Activated T-helper 2 cell treated with anti-CD3 and anti-CD28 coated beads, Interferon-gamma antibody, Interleukin-2, Interleukin-4, amounts not matched to agents 10 μg/mL and 5 μg/mL and 100 μg/mL, durations not matched to agents 14 hours and 24 hours and 36 hours (primary cell): Measurements from ENCODE around the gene RGL3. TPM values are rescaled to one million over a fixed set of nuclear protein-coding genes. Genes with fewer than 3 reads are reported as not detected.
"Not testable (repeated sequence)": the region's sequence is repeated elsewhere in the genome, so short reads cannot be mapped to it uniquely, and the experiment has no call there.

Experiments
- DNase-seq: peaks from one replicate; pipeline ENCODE4 v3.0.0; 2021; ENCODE audit warnings: low spot score
- H3K27ac Mint-ChIP-seq: one replicate; pipeline ENCODE4 v1.8.0; 2021; ENCODE audit warnings: mixed read lengths
- H3K27me3 Mint-ChIP-seq: one replicate; pipeline ENCODE4 v1.8.0; 2021; ENCODE audit warnings: low read depth, mixed read lengths
- H3K36me3 Mint-ChIP-seq: one replicate; pipeline ENCODE4 v1.8.0; 2021; ENCODE audit warnings: low read depth, mixed read lengths
- H3K4me1 Mint-ChIP-seq: one replicate; pipeline ENCODE4 v1.8.0; 2021; ENCODE audit warnings: low read depth, mixed read lengths
- H3K4me3 Mint-ChIP-seq: one replicate; pipeline ENCODE4 v1.8.0; 2021; ENCODE audit warnings: low read depth, mild to moderate bottlenecking, moderate library complexity, mixed read lengths
- H3K9me3 Mint-ChIP-seq: one replicate; pipeline ENCODE4 v1.8.0; 2021; ENCODE audit warnings: mixed read lengths
- intact Hi-C: fragments of 100-400 bp; cut with micrococcal nuclease; formaldehyde crosslinking; loops from one replicate; pipeline ENCODE4 v1.15.1; 2023
- total RNA-seq: library from RNA; stranded (reverse); gene quantifications from 2 replicates; pipeline ENCODE4 v1.2.3, GENCODE V29; 2022

RGL3 gene
- total RNA-seq, 1 donor from 2014 or later: not detected

DNA sequence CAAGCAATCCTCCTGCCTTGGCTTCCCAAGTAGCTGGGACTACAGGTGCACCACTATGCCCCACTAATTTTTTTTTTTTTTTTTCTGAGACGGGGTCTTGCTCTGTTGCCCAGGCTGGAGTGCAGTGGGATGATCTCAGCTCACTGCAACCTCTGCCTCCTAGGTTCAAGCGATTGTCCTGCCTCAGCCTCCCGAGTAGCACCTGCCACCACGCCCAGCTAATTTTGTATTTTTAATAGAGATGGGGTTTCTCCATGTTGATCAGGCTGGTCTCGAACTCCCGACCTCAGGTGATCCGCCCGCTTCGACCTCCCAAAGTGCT, 36.1 kb upstream of the RGL3 start:
- intact Hi-C loops, H3K9me3 Mint-ChIP-seq, H3K27me3 Mint-ChIP-seq, H3K36me3 Mint-ChIP-seq, H3K4me3 Mint-ChIP-seq, DNase-seq, H3K27ac Mint-ChIP-seq, H3K4me1 Mint-ChIP-seq: not testable (repeated sequence)

DNA sequence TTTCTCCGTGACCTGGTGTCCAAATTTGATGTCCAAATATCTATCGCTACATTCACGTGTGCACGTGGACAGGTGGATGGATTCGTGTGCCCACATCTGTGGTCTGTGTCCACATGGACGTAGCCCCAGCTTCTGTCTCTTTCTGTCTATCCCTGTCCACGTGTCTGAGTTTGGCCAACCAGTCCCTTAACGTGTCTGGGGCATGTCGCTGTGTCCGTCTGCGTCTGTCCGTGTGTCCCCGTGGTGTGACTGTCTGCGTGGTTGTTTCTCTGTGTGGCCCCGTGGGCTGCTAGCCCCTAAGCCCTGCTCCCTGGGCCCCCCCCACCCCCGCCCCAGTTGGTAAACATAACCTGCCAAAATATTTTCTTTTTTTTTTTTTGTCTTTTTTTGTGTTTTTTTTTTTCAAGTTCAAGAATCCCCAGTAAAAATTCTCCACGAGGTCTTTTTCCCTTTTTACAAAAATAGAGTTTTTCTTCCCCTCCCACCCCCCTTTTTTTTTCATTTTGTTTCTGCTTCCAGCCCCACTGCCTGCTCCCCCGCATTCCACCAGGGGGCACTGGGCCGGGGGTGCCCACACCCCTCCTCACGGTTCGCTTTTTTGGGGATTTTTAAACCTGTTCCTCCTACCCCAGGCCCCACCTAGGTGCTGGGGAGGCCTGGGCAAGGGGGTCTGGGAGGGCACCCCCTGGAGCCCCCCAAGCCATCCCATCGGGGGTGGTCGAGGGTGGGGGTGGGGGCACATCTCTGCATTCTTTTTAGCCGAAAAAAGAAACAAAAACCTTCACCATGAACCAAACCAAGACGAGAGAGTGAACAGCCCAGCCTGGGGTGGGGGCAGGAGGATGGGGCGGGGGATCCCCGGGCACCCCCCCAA, 34.6 kb upstream of the RGL3 start:
- no peak overlapping the region for H3K27ac Mint-ChIP-seq
- H3K36me3 Mint-ChIP-seq: peaks cover 6% of the 10 kb centered on the region
- H3K27me3 Mint-ChIP-seq: no peaks in the 10 kb centered on the region
- intact Hi-C loops: no loop called here
- H3K4me1 Mint-ChIP-seq: no peaks in the 10 kb centered on the region
- H3K4me3 Mint-ChIP-seq: no peak overlapping the region
- no peak for DNase-seq
- H3K9me3 Mint-ChIP-seq: no peaks in the 10 kb centered on the region

DNA sequence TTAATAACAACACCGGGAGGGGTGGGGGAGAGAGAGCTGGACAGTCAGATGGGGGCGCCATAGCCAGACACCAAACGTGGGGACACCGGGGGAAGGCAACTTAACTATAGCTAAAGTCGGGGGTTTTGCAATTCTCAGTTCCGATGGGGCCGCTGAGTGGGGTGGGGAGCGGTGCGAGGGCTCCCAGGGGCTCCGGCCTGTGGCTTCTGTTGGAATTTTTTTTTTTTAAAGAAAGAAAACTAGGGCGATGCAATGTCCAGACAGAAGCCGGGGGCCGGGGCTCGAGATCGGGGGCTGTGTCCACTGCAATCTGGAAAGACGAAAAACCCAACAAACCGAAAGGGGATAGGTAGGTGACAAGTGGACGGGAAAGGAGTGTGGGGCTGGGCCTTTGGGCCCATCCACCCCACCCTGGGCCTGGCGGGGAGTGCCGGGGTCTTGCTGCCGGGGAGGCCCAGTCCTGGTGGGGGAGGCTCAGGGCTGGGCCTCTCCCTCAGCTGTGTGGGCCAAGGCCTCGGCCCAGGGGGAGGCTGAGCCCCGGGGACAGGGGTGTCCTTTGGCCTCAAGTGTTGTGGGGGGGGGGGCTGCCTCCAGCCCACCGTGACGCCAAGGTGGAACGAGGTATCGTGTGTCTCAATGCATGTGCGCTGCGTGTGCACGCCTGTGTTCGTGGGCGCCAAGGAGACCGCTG, 33.7 kb upstream of the RGL3 start:
- intact Hi-C loops: no loop called here
- Mint-ChIP-seq H3K36me3 (peaks cover 6% of the 10 kb centered on the region), H3K27ac (no peak overlapping the region), H3K4me1 (no peaks in the 10 kb centered on the region), H3K9me3 (no peaks in the 10 kb centered on the region), H3K4me3 (no peak overlapping the region), H3K27me3 (no peaks in the 10 kb centered on the region)
- DNase-seq: no peak

DNA sequence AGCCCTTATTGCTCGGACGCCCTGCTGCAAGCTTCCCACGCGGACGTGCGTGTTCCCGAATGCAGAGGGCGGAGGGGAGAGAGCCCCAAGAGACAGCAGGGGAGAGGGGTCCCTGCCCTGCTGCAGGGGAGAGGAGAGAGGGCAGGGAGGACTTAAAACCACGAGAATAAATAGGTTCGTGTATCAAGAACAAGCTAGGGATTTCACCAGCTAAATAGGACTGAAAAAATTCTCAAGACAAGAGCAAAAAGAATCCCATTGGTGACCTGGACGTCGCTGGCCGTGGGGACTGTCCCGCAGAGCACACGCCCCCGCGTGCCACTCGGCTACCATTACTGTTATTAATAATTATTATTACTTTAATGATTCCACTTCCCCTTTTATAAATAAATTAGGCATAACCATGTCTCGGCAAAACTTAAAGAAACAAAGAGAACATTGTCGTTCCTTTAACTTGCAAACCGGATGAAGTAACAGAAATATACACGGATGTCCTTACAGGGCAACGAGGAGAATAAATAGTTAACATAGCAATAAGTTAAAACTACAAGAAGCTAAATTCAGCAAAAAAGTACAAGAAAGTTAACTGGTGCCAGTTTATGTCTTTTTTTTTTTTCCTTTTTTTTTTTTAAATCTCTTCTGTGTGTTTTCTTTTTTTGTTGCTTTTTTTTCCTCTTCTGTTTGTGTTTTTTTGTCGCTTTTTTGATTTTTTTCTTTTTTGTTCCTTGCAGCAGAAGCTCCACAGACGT, 32.9 kb upstream of the RGL3 start:
- H3K27ac Mint-ChIP-seq: no peak overlapping the region
- intact Hi-C loops: no loop called here
- H3K36me3 Mint-ChIP-seq: peaks cover 6% of the 10 kb centered on the region
- no peaks in the 10 kb centered on the region for H3K4me1 Mint-ChIP-seq
- H3K9me3 Mint-ChIP-seq: no peaks in the 10 kb centered on the region
- no peak for DNase-seq
- no peak overlapping the region for H3K4me3 Mint-ChIP-seq
- no peaks in the 10 kb centered on the region for H3K27me3 Mint-ChIP-seq

DNA sequence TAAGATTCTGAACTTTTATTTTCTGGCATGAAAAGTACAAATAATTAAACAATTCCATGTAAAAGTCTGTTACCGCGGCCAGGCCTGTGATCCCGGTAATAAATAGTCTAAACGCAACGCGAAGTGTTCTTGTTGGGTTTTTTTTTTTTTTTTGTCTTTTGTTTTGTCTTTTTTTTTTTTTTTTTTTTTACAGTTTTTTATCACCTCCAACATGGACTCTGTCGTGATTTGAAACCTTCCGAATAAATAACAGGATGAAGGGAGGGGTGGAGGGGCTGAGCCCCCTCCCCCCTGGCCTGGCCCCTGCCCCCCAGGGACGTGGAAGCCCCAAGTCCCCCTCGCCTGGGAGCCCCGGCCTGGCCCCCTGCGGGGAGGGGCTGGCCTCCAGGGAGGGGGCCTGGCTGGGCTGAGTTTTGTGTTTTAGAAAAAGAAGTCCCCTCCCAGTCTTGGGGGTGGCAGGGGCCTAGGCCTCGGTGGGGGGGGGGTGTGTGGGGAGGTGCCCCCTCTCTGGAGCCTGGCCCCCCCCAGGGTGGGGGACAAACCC, 32.3 kb upstream of the RGL3 start:
- Mint-ChIP-seq H3K4me1 (no peaks in the 10 kb centered on the region), H3K4me3 (no peak overlapping the region), H3K36me3 (peaks cover 12% of the 10 kb centered on the region), H3K27me3 (no peaks in the 10 kb centered on the region), H3K27ac (no peak overlapping the region), H3K9me3 (no peaks in the 10 kb centered on the region)
- DNase-seq: no peak
- intact Hi-C loops: no loop called here

DNA sequence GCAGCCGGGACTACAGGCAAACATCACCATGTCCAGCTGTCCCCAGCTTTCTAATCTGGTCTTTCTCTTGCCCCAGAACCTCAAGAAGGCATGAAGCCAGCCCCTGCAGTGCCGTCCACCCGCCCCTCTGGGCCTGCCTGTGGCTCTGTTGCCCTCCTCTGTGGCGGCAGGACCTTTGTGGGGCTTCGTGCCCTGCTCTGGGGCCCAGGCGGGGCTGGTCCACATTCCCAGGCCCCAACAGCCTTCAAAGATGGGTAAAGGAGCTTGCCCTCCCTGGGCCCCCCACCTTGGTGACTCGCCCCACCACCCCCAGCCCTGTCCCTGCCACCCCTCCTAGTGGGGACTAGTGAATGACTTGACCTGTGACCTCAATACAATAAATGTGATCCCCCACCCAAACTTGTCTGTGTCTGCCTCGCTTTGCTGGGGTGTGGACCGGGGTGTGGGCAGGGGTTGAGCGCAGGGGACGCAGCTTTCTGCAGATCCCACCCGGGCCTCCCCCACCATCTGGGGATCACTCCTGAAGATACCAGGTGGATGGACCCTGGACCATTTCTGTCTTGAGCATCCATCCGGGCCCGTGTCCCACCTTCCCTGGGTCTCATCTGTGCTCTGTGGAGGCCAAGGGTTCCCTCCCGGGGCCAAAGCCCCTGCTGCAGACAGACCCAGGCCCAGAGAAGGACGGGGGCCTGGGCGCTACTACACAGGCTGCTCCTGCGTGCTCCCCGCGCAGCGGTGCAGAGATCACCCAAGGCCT, 31.6 kb upstream of the RGL3 start:
- H3K27me3 Mint-ChIP-seq: no peaks in the 10 kb centered on the region
- H3K9me3 Mint-ChIP-seq: no peaks in the 10 kb centered on the region
- H3K36me3 Mint-ChIP-seq: peaks cover 12% of the 10 kb centered on the region
- H3K4me1 Mint-ChIP-seq: no peaks in the 10 kb centered on the region
- H3K4me3 Mint-ChIP-seq: no peak overlapping the region
- intact Hi-C loops: no loop called here
- H3K27ac Mint-ChIP-seq: no peak overlapping the region
- DNase-seq: no peak

DNA sequence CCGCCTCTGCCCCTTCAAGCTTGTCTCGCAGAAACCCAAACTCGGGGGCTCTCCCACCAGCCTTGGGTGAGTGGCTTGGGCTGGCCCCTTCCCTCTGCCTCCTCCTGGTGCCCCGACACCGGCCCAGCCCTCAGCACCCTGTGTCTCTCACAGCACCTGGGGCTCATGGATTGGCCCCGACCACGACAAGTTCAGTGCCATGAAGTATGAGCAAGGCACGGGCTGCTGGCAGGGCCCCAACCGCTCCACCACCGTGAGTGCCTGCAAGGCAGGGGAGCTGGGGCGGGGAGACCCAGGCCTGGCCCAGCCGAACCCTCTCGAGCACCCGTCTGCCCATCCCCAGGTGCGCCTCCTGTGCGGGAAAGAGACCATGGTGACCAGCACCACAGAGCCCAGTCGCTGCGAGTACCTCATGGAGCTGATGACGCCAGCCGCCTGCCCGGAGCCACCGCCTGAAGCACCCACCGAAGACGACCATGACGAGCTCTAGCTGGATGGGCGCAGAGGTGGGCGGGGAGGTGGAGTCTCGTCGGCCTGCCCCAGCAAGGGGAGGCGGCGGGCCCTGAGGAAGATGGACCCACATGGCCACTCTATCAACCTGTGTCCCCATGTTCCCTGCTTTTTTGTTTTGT, 29.9 kb upstream of the RGL3 start:
- Mint-ChIP-seq H3K4me3 (no peak overlapping the region), H3K4me1 (no peaks in the 10 kb centered on the region), H3K27ac (no peak overlapping the region), H3K27me3 (no peaks in the 10 kb centered on the region), H3K36me3 (peaks cover 27% of the 10 kb centered on the region), H3K9me3 (no peaks in the 10 kb centered on the region)
- DNase-seq: no peak
- intact Hi-C loops: loop anchor here (5.0 kb wide), 1 partner anchor 157 kb away; no protein-coding TSS in a partner anchor

DNA sequence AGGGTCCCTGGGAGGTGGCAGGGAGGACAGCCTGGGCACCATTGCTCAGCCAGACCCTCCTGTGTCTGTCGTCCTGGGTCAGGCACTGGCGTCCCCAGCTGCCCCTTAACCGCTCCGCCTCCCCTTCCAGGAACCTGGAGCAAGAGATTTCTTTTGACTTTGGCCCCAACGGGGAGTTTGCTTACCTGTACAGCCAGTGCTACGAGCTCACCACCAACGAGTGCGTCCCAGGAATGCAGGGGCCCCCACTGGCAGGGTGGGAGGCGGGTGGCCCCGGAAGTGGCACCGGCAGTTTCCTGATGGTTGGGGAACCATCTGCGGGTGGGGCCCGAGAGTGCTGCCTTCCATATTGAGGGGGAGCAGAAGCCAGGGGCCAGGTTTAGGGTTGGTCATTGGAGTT, 29.3 kb upstream of the RGL3 start:
- Mint-ChIP-seq H3K27me3 (no peaks in the 10 kb centered on the region), H3K4me3 (no peak overlapping the region), H3K4me1 (no peaks in the 10 kb centered on the region), H3K9me3 (no peaks in the 10 kb centered on the region), H3K27ac (no peak overlapping the region), H3K36me3 (peaks cover 29% of the 10 kb centered on the region)
- intact Hi-C loops: loop anchor here (5.0 kb wide), 1 partner anchor 156 kb away; no protein-coding TSS in a partner anchor
- DNase-seq: no peak

DNA sequence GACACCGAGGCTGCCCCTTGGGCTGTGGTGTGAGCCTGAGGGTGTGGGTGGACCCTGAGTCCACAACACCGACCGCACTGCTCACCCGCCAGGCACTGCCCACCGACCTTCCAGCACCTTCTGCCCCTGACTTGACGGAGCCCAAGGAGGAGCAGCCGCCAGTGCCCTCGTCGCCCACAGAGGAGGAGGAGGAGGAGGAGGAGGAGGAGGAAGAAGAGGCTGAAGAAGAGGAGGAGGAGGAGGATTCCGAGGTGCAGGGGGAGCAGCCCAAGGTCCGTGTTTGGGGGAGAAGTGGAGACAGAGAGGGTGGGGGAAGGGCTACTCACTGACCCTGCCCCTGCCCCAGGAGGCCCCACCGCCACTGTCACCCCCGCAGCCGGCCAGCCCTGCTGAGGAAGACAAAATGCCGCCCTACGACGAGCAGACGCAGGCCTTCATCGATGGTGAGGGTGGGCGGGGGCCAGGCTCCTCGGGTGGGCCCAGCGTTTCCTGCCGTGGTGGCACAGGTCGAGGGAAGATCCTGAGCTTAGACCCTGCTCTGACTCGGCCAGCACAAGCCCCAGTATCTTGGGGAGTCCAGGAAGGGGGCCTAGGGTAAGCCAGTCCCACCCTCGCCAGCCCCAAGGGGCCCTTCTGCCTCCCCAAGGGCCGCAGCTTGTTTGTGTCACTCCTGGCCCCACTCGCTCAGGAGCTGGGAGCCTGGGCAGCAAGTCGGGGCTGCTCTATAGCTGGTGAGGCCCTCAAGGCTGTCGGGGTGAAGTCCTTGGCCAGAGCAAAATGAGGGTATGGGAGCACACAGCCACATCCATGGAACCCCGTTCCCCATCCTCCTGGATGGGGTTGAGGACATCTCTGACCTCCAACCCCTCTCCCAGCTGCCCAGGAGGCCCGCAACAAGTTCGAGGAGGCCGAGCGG, 28.5 kb upstream of the RGL3 start:
- no peak for DNase-seq
- Mint-ChIP-seq H3K9me3 (no peaks in the 10 kb centered on the region), H3K36me3 (peaks cover 32% of the 10 kb centered on the region), H3K4me1 (no peaks in the 10 kb centered on the region), H3K27me3 (no peaks in the 10 kb centered on the region), H3K4me3 (no peak overlapping the region), H3K27ac (no peak overlapping the region)
- intact Hi-C loops: loop anchor here (5.0 kb wide), 1 partner anchor 155 kb away; no protein-coding TSS in a partner anchor

DNA sequence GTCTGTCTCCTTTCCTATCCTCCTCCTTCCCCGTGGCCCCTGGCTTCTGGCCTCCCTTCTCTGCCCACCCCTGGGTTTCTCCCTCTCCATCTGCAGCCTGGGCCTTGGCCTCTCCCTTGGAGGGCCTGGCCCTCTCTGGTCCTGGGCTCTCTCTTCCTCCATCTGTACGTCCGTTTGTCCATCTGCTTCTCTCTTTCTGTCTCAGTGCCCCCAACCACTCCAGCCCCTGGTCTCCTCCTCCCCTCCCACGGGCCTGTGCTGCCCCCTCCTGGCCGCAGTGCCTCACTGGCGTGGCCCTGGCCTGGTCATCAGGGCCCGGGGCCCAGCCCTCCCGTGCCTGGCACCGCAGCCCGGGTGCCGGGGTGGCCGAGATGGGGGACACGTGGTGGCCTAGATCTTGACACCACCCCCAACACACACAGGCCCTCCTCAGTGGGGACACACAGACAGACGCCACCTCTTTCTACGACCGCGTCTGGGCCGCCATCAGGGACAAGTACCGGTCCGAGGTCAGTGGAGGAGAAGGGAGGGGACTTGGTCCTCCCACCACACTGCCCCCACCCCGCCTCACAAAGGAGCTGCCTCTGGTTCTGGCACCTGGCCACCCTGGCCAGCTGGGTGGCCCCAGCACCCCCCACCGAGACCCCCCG, 27.7 kb upstream of the RGL3 start:
- Mint-ChIP-seq H3K36me3 (peaks cover 38% of the 10 kb centered on the region), H3K27ac (no peak overlapping the region), H3K9me3 (no peaks in the 10 kb centered on the region), H3K4me1 (no peaks in the 10 kb centered on the region), H3K4me3 (no peak overlapping the region), H3K27me3 (no peaks in the 10 kb centered on the region)
- DNase-seq: no peak
- intact Hi-C loops: loop anchor here (5.0 kb wide), 1 partner anchor 154 kb away; no protein-coding TSS in a partner anchor

DNA sequence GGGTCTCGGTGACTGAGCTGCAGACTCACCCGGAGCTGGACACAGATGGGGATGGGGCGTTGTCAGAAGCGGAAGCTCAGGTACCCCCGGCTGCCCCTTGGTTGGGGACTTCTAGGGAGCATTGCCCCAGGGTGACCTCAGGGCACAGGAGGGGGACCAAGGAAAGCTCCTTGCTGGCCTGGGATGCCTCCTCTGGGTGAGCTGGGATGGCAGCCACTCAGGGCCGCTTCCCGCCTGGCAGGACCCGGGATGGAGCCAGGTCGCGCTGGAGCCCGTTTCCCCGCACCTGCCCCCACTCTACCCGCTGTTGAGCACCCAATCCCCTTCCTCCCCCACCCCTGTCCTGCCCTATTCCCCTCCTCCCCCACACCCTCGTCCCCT, 27.1 kb upstream of the RGL3 start:
- Mint-ChIP-seq H3K4me1 (no peaks in the 10 kb centered on the region), H3K4me3 (no peak overlapping the region)

More for the DNA sequence above, 27.1 kb upstream of the RGL3 start:
- no peaks in the 10 kb centered on the region for H3K27me3 Mint-ChIP-seq
- H3K27ac Mint-ChIP-seq: no peak overlapping the region
- no peaks in the 10 kb centered on the region for H3K9me3 Mint-ChIP-seq
- peaks cover 40% of the 10 kb centered on the region for H3K36me3 Mint-ChIP-seq
- DNase-seq: no peak
- intact Hi-C loops: loop anchor here (5.0 kb wide), 1 partner anchor 154 kb away; no protein-coding TSS in a partner anchor
